ENCODE results near the gene CYP24A1.

The CYP24A1 gene

GRCh38 chr20:54204063-54204462 is 30.3 kb upstream of the CYP24A1 start:
- H3K9me3 ChIP-seq (ENCODE audit: control insufficient read depth in 1 of 2, low read length in 2 of 2), result no peaks in the 10 kb centered on the region
- peaks cover 3% of the 10 kb centered on the region in 2 donors for H3K4me1 ChIP-seq (ENCODE audit: control insufficient read depth in 1 of 2, insufficient read depth in 2 of 2, low read length in 2 of 2)
- no peak overlapping the region for H3K9ac ChIP-seq (ENCODE audit: low read depth in 1 of 2, low read length in 2 of 2)
- H3K4me3 ChIP-seq (ENCODE audit: low read depth in 1 of 2, low read length in 2 of 2), result no peak overlapping the region
- H3K36me3 ChIP-seq (ENCODE audit: control insufficient read depth in 1 of 2, insufficient read depth in 2 of 2, low read length in 2 of 2), result no peaks in the 10 kb centered on the region
- no peak overlapping the region for H3K27ac ChIP-seq (ENCODE audit: low read depth, low read length)
- no peaks in the 10 kb centered on the region for H3K27me3 ChIP-seq (ENCODE audit: control insufficient read depth in 1 of 2, insufficient read depth in 2 of 2, low read length in 2 of 2)

GRCh38 chr20:54203281-54203680 is 29.5 kb upstream of the CYP24A1 start:
- H3K27ac ChIP-seq (ENCODE audit: low read depth, low read length), result no peak overlapping the region
- no peak overlapping the region for H3K4me3 ChIP-seq (ENCODE audit: low read depth in 1 of 2, low read length in 2 of 2)
- no peaks in the 10 kb centered on the region for H3K36me3 ChIP-seq (ENCODE audit: control insufficient read depth in 1 of 2, insufficient read depth in 2 of 2, low read length in 2 of 2)
- no peaks in the 10 kb centered on the region for H3K9me3 ChIP-seq (ENCODE audit: control insufficient read depth in 1 of 2, low read length in 2 of 2)
- no peaks in the 10 kb centered on the region for H3K27me3 ChIP-seq (ENCODE audit: control insufficient read depth in 1 of 2, insufficient read depth in 2 of 2, low read length in 2 of 2)
- no peak overlapping the region for H3K9ac ChIP-seq (ENCODE audit: low read depth in 1 of 2, low read length in 2 of 2)
- H3K4me1 ChIP-seq (ENCODE audit: control insufficient read depth in 1 of 2, insufficient read depth in 2 of 2, low read length in 2 of 2), result no peaks in the 10 kb centered on the region

DNA sequence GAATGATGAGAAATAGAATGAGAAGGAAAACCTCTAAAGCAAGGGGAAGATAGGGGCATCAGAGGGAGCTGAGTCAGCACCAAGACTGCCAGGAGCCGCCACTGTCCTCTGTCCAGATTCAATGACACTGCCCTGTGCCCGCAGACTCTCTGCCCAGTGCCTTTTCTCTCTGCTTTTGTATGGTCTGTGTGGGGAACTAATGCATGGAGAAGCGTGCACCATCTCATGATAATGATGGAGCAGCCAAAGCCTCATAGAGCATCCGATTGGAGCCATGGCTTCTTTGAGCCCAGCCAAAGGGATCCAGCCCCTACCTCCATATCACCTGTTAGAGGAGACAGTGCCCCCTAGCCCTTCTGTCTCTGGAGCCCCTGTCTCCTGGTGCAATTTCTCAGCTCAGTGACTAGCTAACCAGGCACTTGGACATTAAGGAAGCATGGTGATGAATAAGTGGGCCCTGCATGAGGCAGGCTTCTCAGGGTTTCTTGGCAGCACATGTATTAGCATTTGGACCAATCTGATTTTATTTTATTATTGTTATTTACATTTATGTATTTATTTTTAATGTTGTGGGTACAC is 27.6 kb upstream of the CYP24A1 start:
- Histone ChIP-seq H3K4me3 (ENCODE audit: low read depth in 1 of 2, low read length in 2 of 2) (no peak overlapping the region), H3K27me3 (ENCODE audit: control insufficient read depth in 1 of 2, insufficient read depth in 2 of 2, low read length in 2 of 2) (no peaks in the 10 kb centered on the region), H3K36me3 (ENCODE audit: control insufficient read depth in 1 of 2, insufficient read depth in 2 of 2, low read length in 2 of 2) (no peaks in the 10 kb centered on the region), H3K27ac (ENCODE audit: low read depth, low read length) (no peak overlapping the region), H3K9ac (ENCODE audit: low read depth in 1 of 2, low read length in 2 of 2) (no peak overlapping the region), H3K4me1 (ENCODE audit: control insufficient read depth in 1 of 2, insufficient read depth in 2 of 2, low read length in 2 of 2) (no peaks in the 10 kb centered on the region), H3K9me3 (ENCODE audit: control insufficient read depth in 1 of 2, low read length in 2 of 2) (no peaks in the 10 kb centered on the region)

GRCh38 chr20:54200487-54201267 is 26.9 kb upstream of the CYP24A1 start:
- Histone ChIP-seq H3K9ac (ENCODE audit: low read depth in 1 of 2, low read length in 2 of 2) (no peak overlapping the region), H3K4me3 (ENCODE audit: low read depth in 1 of 2, low read length in 2 of 2) (no peak overlapping the region), H3K27me3 (ENCODE audit: control insufficient read depth in 1 of 2, insufficient read depth in 2 of 2, low read length in 2 of 2) (no peaks in the 10 kb centered on the region), H3K36me3 (ENCODE audit: control insufficient read depth in 1 of 2, insufficient read depth in 2 of 2, low read length in 2 of 2) (no peaks in the 10 kb centered on the region), H3K27ac (ENCODE audit: low read depth, low read length) (no peak overlapping the region), H3K9me3 (ENCODE audit: control insufficient read depth in 1 of 2, low read length in 2 of 2) (no peaks in the 10 kb centered on the region), H3K4me1 (ENCODE audit: control insufficient read depth in 1 of 2, insufficient read depth in 2 of 2, low read length in 2 of 2) (no peaks in the 10 kb centered on the region)

- H3K27ac ChIP-seq (ENCODE audit: low read depth, low read length), result no peak overlapping the region
- H3K27me3 ChIP-seq (ENCODE audit: control insufficient read depth in 1 of 2, insufficient read depth in 2 of 2, low read length in 2 of 2), result no peaks in the 10 kb centered on the region
- H3K4me3 ChIP-seq (ENCODE audit: low read depth in 1 of 2, low read length in 2 of 2), result no peak overlapping the region
- H3K4me1 ChIP-seq (ENCODE audit: control insufficient read depth in 1 of 2, insufficient read depth in 2 of 2, low read length in 2 of 2), result no peaks in the 10 kb centered on the region
- H3K9me3 ChIP-seq (ENCODE audit: control insufficient read depth in 1 of 2, low read length in 2 of 2), result no peaks in the 10 kb centered on the region
- H3K36me3 ChIP-seq (ENCODE audit: control insufficient read depth in 1 of 2, insufficient read depth in 2 of 2, low read length in 2 of 2), result no peaks in the 10 kb centered on the region
- no peak overlapping the region for H3K9ac ChIP-seq (ENCODE audit: low read depth in 1 of 2, low read length in 2 of 2)
Observed at GRCh38 chr20:54199721-54200176, 26.0 kb upstream of the CYP24A1 start.

- Histone ChIP-seq H3K36me3 (ENCODE audit: control insufficient read depth in 1 of 2, insufficient read depth in 2 of 2, low read length in 2 of 2) (no peaks in the 10 kb centered on the region), H3K27ac (ENCODE audit: low read depth, low read length) (no peak overlapping the region), H3K9me3 (ENCODE audit: control insufficient read depth in 1 of 2, low read length in 2 of 2) (no peaks in the 10 kb centered on the region), H3K27me3 (ENCODE audit: control insufficient read depth in 1 of 2, insufficient read depth in 2 of 2, low read length in 2 of 2) (no peaks in the 10 kb centered on the region), H3K4me1 (ENCODE audit: control insufficient read depth in 1 of 2, insufficient read depth in 2 of 2, low read length in 2 of 2) (no peaks in the 10 kb centered on the region), H3K4me3 (ENCODE audit: low read depth in 1 of 2, low read length in 2 of 2) (no peak overlapping the region), H3K9ac (ENCODE audit: low read depth in 1 of 2, low read length in 2 of 2) (no peak overlapping the region)
Observed at GRCh38 chr20:54199283-54199682, 25.5 kb upstream of the CYP24A1 start.

- Histone ChIP-seq H3K4me1 (ENCODE audit: control insufficient read depth in 1 of 2, insufficient read depth in 2 of 2, low read length in 2 of 2) (no peaks in the 10 kb centered on the region), H3K9ac (ENCODE audit: low read depth in 1 of 2, low read length in 2 of 2) (no peak overlapping the region), H3K36me3 (ENCODE audit: control insufficient read depth in 1 of 2, insufficient read depth in 2 of 2, low read length in 2 of 2) (no peaks in the 10 kb centered on the region), H3K4me3 (ENCODE audit: low read depth in 1 of 2, low read length in 2 of 2) (no peak overlapping the region), H3K27ac (ENCODE audit: low read depth, low read length) (no peak overlapping the region), H3K9me3 (ENCODE audit: control insufficient read depth in 1 of 2, low read length in 2 of 2) (no peaks in the 10 kb centered on the region), H3K27me3 (ENCODE audit: control insufficient read depth in 1 of 2, insufficient read depth in 2 of 2, low read length in 2 of 2) (no peaks in the 10 kb centered on the region)
Observed at GRCh38 chr20:54197621-54198604, 24.1 kb upstream of the CYP24A1 start.

DNA sequence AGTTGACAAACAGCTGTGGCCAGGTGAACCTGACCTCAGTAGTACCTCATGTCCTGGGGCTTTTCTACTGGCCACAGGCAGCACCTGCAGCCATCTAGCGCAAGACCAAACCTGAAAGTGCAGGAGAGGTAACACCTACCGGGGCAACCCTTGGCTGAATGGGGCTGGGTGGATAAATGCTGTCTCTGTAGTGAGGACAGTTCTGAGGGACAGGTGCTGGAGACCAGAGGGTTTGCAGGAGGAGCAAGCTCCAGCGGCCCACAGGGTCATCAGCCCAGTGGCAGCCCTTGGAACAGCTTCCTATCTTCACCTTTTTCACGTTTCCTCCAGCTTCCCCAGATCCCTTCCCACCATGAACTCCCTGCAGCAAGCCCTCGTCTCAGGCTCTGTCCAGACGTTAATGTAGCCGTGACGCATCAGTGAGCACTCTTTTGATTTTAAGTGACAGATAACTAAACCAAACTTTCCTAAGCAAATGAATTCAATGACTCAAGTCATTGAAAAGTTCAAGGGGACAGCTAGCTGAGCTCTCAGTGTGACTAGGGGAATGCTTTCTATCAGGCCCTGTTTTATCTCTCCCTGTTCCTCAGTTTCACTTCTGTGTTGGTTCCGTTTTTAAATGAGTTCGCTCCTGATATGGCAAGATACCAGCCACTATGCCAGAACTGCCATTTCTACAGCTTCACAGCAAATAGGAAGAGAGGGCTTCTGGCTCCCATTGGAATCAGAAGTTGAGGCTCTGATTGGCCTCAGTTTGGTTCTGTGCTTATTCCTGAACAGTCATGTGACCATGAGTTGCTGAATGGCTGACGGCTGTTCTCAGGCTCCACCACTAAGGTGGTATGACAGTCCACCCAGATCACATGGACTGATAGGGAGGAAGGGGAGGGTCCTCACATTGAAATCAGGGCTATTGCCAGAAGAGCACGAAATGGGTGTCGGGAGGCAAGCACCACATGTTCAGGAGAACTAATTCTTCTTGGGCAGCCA is 22.0 kb upstream of the CYP24A1 start:
- no peak overlapping the region for H3K27ac ChIP-seq (ENCODE audit: low read depth, low read length)
- no peaks in the 10 kb centered on the region for H3K4me1 ChIP-seq (ENCODE audit: control insufficient read depth in 1 of 2, insufficient read depth in 2 of 2, low read length in 2 of 2)
- H3K9me3 ChIP-seq (ENCODE audit: control insufficient read depth in 1 of 2, low read length in 2 of 2), result no peaks in the 10 kb centered on the region
- no peaks in the 10 kb centered on the region for H3K27me3 ChIP-seq (ENCODE audit: control insufficient read depth in 1 of 2, insufficient read depth in 2 of 2, low read length in 2 of 2)
- no peak overlapping the region for H3K4me3 ChIP-seq (ENCODE audit: low read depth in 1 of 2, low read length in 2 of 2)
- H3K9ac ChIP-seq (ENCODE audit: low read depth in 1 of 2, low read length in 2 of 2), result no peak overlapping the region
- H3K36me3 ChIP-seq (ENCODE audit: control insufficient read depth in 1 of 2, insufficient read depth in 2 of 2, low read length in 2 of 2), result no peaks in the 10 kb centered on the region

DNA sequence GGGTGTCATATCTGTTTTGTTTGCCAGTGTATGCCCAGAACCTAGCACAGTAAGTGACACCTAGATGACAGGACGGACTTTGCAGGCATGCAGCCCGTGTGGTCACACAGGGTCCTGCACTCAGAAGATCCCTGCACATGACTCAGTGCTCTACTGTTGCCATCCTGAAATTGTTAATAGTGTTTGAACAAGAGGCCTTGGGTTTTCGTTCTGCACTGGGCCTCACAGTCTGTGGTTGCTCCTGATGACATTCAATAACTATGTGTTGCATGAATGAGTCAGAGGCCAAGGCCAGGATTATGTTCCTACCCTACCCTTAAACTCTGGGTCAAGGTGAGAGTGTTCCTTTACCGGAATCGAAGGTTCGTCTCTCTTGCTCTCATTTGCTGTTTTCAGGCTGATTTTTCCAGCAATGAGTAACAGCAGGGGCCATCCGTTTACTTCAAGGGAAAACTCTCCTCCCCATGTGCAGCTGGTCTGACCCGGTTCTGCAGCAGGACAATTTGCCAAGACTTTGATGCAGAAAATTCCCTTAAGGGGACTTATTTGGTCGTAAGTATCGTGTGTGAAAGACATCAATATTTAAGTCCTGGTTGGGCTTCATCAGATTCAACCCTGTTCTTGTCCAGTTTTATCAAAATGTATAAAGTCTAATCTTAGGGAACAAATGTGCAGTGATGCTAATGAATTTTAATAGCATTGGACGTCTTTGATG is 21.1 kb upstream of the CYP24A1 start:
- H3K27me3 ChIP-seq (ENCODE audit: control insufficient read depth in 1 of 2, insufficient read depth in 2 of 2, low read length in 2 of 2), result no peaks in the 10 kb centered on the region
- no peaks in the 10 kb centered on the region for H3K36me3 ChIP-seq (ENCODE audit: control insufficient read depth in 1 of 2, insufficient read depth in 2 of 2, low read length in 2 of 2)

More for the DNA sequence above, 21.1 kb upstream of the CYP24A1 start:
- H3K4me3 ChIP-seq (ENCODE audit: low read depth in 1 of 2, low read length in 2 of 2), result no peak overlapping the region
- no peak overlapping the region for H3K9ac ChIP-seq (ENCODE audit: low read depth in 1 of 2, low read length in 2 of 2)
- H3K27ac ChIP-seq (ENCODE audit: low read depth, low read length), result no peak overlapping the region
- no peaks in the 10 kb centered on the region for H3K4me1 ChIP-seq (ENCODE audit: control insufficient read depth in 1 of 2, insufficient read depth in 2 of 2, low read length in 2 of 2)
- no peaks in the 10 kb centered on the region for H3K9me3 ChIP-seq (ENCODE audit: control insufficient read depth in 1 of 2, low read length in 2 of 2)
